RWPE2 (cell line): ENCODE measurements around the gene GNRH2.
A peak's percentile ranks its signal among the peaks of the same experiment; 100 is the strongest.
"Not testable (repeated sequence)": the region's sequence is repeated elsewhere in the genome, so short reads cannot be mapped to it uniquely, and the experiment has no call there.

Experiments used
- ATAC-seq: fragments of 200-7000 bp; cut with Tn5 transposase; 3 replicates; pipeline ENCODE4 v1.9.1; 2021; ENCODE audit warnings: low read depth
- DNase-seq: peaks from one replicate; pipeline ENCODE4 v3.0.0-alpha.2; 2020; ENCODE audit warnings: low spot score
- H3K27ac ChIP-seq: fragments of 450-650 bp; 2 replicates; pipeline ENCODE4 v1.5.1; 2017; ENCODE audit warnings: mild to moderate bottlenecking; ENCODE audit not compliant: poor library complexity, severe bottlenecking
- H3K27me3 ChIP-seq: fragments of 250-450 bp; sonication (Bioruptor Pico); 2 replicates; pipeline ENCODE4 v1.5.1; 2021; ENCODE audit warnings: mild to moderate bottlenecking, moderate library complexity; ENCODE audit not compliant: insufficient read depth, poor library complexity, severe bottlenecking
- H3K36me3 ChIP-seq: fragments of 250-450 bp; sonication (Bioruptor Pico); 2 replicates; pipeline ENCODE4 v1.5.1; 2020; ENCODE audit warnings: low read depth, mild to moderate bottlenecking, moderate library complexity
- H3K4me1 ChIP-seq: fragments of 250-450 bp; sonication (Bioruptor Pico); 2 replicates; pipeline ENCODE4 v1.5.1; 2021; ENCODE audit warnings: mild to moderate bottlenecking, moderate library complexity; ENCODE audit not compliant: insufficient read depth, poor library complexity, severe bottlenecking
- H3K4me3 ChIP-seq: fragments of 250-450 bp; sonication (Bioruptor Pico); 2 replicates; pipeline ENCODE4 v1.5.1; 2021; ENCODE audit warnings: mild to moderate bottlenecking, moderate library complexity; ENCODE audit not compliant: severe bottlenecking
- H3K9me3 ChIP-seq: fragments of 250-450 bp; sonication (Bioruptor Pico); 2 replicates; pipeline ENCODE4 v1.5.1; 2021; ENCODE audit warnings: mild to moderate bottlenecking, moderate library complexity; ENCODE audit not compliant: severe bottlenecking
- TF ChIP-seq, protein P1 (sequence below): fragments of 450-650 bp; IDR thresholded peaks from one replicate; pipeline ENCODE4 v1.5.1; 2017; ENCODE audit warnings: mild to moderate bottlenecking, moderate library complexity; ENCODE audit not compliant: poor library complexity, severe bottlenecking

GNRH2 gene

DNA sequence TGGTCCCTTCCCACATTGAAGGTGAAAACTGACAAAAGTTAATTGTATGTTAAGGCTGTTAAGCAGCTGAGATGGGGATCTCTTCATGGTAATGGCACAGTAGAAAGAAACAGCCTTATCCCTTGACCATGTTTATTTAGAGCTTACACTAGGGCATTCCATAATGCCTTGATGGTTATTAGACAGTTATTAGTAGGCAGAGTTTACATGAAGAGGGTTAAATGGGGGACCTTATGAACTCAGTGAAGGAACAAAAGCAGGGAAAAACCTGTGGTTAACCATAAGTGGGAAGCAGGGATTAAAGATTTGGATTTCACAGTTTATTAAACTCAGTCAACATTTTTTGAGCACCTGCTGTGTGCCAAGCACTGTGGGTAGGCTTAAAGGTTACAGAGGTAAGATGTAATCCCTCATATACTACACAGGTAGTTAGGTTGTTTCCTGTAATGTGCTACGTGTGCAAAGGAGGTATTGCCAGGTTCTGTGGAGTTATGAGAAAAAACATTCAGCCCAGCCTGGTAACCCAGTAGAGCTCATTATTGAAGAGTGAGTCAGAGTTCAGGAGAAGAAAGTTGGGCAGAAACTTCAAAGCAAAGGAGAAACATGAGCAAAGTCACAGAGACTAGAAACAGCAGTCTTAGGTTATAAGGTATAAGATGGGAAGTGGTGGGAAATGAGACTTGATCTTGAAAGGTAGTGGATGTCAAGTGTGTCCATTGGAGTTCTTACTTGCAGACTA, 32.3 kb upstream of the GNRH2 start:
- Histone ChIP-seq H3K27me3 (no peaks in the 10 kb centered on the region), H3K27ac (no peak overlapping the region), H3K9me3 (no peaks in the 10 kb centered on the region), H3K4me3 (no peak overlapping the region), H3K36me3 (peaks cover 38% of the 10 kb centered on the region), H3K4me1 (no peaks in the 10 kb centered on the region)
- no peak for DNase-seq
- TF ChIP-seq, protein P1, sequence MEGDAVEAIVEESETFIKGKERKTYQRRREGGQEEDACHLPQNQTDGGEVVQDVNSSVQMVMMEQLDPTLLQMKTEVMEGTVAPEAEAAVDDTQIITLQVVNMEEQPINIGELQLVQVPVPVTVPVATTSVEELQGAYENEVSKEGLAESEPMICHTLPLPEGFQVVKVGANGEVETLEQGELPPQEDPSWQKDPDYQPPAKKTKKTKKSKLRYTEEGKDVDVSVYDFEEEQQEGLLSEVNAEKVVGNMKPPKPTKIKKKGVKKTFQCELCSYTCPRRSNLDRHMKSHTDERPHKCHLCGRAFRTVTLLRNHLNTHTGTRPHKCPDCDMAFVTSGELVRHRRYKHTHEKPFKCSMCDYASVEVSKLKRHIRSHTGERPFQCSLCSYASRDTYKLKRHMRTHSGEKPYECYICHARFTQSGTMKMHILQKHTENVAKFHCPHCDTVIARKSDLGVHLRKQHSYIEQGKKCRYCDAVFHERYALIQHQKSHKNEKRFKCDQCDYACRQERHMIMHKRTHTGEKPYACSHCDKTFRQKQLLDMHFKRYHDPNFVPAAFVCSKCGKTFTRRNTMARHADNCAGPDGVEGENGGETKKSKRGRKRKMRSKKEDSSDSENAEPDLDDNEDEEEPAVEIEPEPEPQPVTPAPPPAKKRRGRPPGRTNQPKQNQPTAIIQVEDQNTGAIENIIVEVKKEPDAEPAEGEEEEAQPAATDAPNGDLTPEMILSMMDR: no peak
- peak; percentile 73 for ATAC-seq

DNA sequence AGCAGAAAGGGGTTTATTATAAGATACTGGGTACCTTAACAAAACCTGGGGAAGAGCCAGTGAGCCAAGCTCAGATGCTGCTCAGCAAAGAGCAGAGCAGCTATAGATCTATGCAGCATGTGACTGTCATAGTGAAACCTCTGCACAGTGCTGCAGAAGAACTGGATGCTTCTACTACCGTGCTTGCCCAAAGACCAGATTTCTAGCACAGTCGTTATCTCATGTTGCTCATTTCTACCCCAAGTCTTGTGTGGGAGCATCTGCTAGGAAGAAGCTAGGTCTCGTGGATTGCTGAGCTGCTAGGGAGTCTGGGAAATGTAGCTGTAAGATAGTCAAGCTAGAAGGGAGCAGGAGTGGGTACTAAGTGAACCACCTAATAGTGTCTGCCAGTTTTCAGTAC, 31.7 kb upstream of the GNRH2 start:
- Histone ChIP-seq H3K27ac (no peak overlapping the region), H3K4me1 (no peaks in the 10 kb centered on the region), H3K4me3 (no peak overlapping the region), H3K36me3 (peaks cover 32% of the 10 kb centered on the region), H3K9me3 (no peaks in the 10 kb centered on the region), H3K27me3 (no peaks in the 10 kb centered on the region)
- DNase-seq: no peak
- peak; percentile 17; the same call in 1 of the 3 replicates for ATAC-seq
- TF ChIP-seq, protein P1: no peak

DNA sequence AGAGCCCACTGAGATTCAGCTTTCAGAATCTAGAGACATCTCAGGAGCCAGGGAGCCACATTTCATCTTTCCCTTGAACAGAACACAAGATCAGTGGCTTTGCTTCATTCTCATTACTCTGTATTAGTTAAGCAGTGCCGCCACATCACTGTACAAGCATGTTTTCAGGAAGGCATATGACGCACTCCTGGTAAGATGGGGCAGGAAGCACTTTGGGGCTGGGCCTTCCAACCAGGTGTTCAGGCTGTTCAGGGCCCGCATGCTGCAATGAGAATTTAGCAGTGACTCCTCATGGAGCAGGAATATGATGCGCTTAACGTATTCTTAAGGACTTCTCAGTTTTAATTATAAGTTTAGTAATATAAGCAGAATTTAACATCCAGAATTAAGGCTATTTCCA, 29.7 kb upstream of the GNRH2 start:
- ATAC-seq (no peak), DNase-seq (no peak)
- Histone ChIP-seq H3K36me3 (peaks cover 27% of the 10 kb centered on the region), H3K27ac (no peak overlapping the region), H3K9me3 (no peaks in the 10 kb centered on the region), H3K27me3 (no peaks in the 10 kb centered on the region), H3K4me1 (no peaks in the 10 kb centered on the region), H3K4me3 (no peak overlapping the region)
- TF ChIP-seq, protein P1: no peak

DNA sequence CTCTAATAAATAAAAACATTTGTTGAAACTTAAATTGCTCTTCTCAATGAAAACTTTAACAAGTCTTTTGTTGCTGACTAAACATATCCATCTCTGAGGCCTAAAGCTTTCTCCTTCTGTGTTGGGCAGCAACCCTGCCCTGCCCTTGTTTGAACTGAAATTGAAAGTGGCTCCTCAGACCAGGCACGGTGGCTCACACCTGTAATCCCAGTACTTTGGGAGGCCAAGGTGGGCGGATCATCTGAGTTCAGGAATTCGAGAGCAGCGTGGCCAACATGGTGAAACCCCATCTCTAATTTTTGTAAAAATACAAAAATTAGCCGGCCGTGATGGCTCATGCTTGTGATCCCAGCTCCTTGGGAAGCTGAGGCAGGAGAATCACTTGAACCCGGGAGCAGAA, 29.2 kb upstream of the GNRH2 start:
- Histone ChIP-seq H3K9me3 (no peaks in the 10 kb centered on the region), H3K4me3 (no peak overlapping the region), H3K36me3 (peaks cover 27% of the 10 kb centered on the region), H3K27me3 (no peaks in the 10 kb centered on the region), H3K27ac (no peak overlapping the region), H3K4me1 (no peaks in the 10 kb centered on the region)
- ATAC-seq (no peak), DNase-seq (no peak)
- TF ChIP-seq, protein P1: no peak

DNA sequence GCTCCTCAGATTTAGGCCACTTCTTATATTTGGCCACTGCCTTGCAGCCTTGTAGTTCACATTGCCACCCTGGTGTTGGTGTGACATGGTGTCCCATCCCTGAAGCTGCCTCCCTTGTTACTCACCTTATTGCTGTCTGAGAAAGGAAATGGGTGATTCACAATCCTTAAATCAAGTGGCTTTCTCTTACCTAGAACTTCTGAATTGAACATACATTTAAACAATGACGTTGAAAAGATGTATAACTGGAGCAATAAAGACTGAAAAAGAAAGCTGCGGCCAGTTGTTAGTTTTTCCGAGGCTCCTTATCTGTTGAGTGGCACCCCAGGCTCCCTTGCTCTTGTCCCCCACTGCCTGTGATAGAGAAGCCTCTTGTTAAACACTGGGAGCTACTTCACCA, 28.8 kb upstream of the GNRH2 start:
- DNase-seq (no peak), ATAC-seq (no peak)
- Histone ChIP-seq H3K4me3 (no peak overlapping the region), H3K27me3 (no peaks in the 10 kb centered on the region), H3K36me3 (peaks cover 26% of the 10 kb centered on the region), H3K9me3 (no peaks in the 10 kb centered on the region), H3K27ac (no peak overlapping the region), H3K4me1 (no peaks in the 10 kb centered on the region)
- TF ChIP-seq, protein P1: no peak

DNA sequence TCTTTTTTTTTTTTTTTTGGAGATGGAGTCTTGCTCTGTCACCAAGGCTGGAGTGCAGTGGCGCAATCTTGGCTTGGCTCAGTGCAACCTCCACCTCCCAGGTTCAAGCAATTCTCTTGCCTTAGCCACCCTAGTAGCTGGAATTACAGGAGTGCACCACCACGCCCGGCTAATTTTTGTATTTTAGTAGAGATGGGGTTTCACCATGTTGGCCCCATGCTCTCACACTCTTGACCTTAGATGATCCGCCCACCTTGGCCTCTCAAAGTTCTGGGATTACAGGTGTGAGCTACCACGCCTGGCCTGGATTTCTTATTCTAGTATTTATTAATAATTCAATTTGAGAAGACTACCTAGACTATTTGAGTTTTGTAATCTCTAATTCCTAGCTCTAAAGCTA, 28.1 kb upstream of the GNRH2 start:
- H3K27ac ChIP-seq, H3K4me3 ChIP-seq, H3K4me1 ChIP-seq, H3K9me3 ChIP-seq, H3K27me3 ChIP-seq, ATAC-seq, DNase-seq: not testable (repeated sequence)
- H3K36me3 ChIP-seq: peaks cover 21% of the 10 kb centered on the region
